ENCODE measurements around the gene MYOZ3. TPM values are rescaled to one million over a fixed set of nuclear protein-coding genes. Genes with fewer than 3 reads are reported as not detected.
A peak's percentile ranks its signal among the peaks of the same experiment; 100 is the strongest.

Gene MYOZ3
- total and polyA plus RNA-seq, 4 donors: 0.03 to 0.09 (median 0.04) TPM; not detected in 1

- TF ChIP-seq EGR1 (IDR thresholded peaks at IDR 0.05; ENCODE audit: low read depth in 2 of 2) (no peak), TAF1 (conservative IDR thresholded peaks at IDR 0.05) (no peak), MAX (IDR thresholded peaks at IDR 0.05) (no peak), RXRA (IDR thresholded peaks at IDR 0.05) (no peak)
These were observed 4.6 kb upstream of the MYOZ3 start (continued) for GRCh38 chr5:150656191-150657132.

DNA sequence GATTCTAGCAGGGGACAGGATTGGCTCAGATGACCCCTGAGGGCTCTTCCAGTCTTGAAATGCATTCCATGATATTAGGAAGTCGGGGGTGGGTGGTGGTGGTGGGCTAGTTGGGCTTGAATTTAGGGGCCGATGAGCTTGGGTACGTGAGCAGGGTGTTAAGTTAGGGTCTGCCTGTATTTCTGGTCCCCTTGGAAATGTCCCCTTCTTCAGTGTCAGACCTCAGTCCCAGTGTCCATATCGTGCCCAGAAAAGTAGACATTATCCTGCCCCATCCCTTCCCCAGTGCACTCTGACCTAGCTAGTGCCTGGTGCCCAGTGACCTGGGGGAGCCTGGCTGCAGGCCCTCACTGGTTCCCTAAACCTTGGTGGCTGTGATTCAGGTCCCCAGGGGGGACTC, 2.9 kb upstream of the MYOZ3 start:
- no peaks in the 10 kb centered on the region for H3K27me3 ChIP-seq (ENCODE audit: control insufficient read depth in 4 of 4, insufficient read depth in 4 of 4, low read length in 3 of 4)
- H3K9me3 ChIP-seq (ENCODE audit: control insufficient read depth in 4 of 4, low read length in 3 of 4): no peaks in the 10 kb centered on the region
- H3K36me3 ChIP-seq (ENCODE audit: control insufficient read depth in 4 of 4, insufficient read depth in 3 of 4, low read depth in 1 of 4, low read length in 3 of 4): peaks cover 0 to 3% (median 0%) of the 10 kb centered on the region in 4 donors
- no peak overlapping the region for H3K4me3 ChIP-seq (ENCODE audit: low read depth in 1 of 3, low read length in 3 of 3)
- DNase-seq (ENCODE audit: low spot score): no peak
- 78% methylated on average over 4 of the region's 4 CpGs for WGBS
- TF ChIP-seq RXRA (IDR thresholded peaks at IDR 0.05) (peak; percentile 27 to 36), HNF4A (conservative IDR thresholded peaks at IDR 0.05) (no peak), SP1 (IDR thresholded peaks at IDR 0.05) (peak; percentile 8), TAF1 (conservative IDR thresholded peaks at IDR 0.05) (no peak), CTCF (IDR thresholded peaks at IDR 0.05; ENCODE audit: low read depth, low read length, missing input control) (no peak), HNF4G (IDR thresholded peaks at IDR 0.05) (no peak), YY1 (IDR thresholded peaks at IDR 0.05) (no peak), MAX (IDR thresholded peaks at IDR 0.05) (no peak)
- TF ChIP-seq, protein P1, sequence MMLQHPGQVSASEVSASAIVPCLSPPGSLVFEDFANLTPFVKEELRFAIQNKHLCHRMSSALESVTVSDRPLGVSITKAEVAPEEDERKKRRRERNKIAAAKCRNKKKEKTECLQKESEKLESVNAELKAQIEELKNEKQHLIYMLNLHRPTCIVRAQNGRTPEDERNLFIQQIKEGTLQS (IDR thresholded peaks at IDR 0.05): no peak
- peaks cover 13 to 23% (median 21%) of the 10 kb centered on the region in 4 donors for H3K4me1 ChIP-seq (ENCODE audit: control insufficient read depth in 4 of 4, insufficient read depth in 4 of 4, low read length in 3 of 4)
- H3K27ac ChIP-seq (ENCODE audit: low read depth in 1 of 2, low read length in 2 of 2): peak overlapping the region in 1 of 2 donors; percentile 37
- no peak overlapping the region for H3K9ac ChIP-seq (ENCODE audit: low read depth in 1 of 2, low read length in 2 of 2)

DNA sequence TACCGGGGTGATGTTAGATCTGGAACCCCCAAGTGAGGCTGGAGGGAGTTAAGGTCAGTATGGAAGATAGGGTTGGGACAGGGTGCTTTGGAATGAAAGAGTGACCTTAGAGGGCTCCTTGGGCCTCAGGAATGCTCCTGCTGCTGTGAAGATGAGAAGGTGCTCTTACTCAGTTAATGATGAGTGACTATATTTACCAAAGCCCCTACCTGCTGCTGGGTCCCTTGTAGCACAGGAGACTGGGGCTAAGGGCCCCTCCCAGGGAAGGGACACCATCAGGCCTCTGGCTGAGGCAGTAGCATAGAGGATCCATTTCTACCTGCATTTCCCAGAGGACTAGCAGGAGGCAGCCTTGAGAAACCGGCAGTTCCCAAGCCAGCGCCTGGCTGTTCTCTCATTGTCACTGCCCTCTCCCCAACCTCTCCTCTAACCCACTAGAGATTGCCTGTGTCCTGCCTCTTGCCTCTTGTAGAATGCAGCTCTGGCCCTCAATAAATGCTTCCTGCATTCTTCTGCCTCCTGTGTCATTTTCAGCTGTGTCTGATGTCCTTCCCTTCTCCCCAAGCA, 2.3 kb upstream of the MYOZ3 start:
- no peak for DNase-seq (ENCODE audit: low spot score)
- no peak for TF ChIP-seq RAD21 (IDR thresholded peaks at IDR 0.05)
- Histone ChIP-seq H3K4me1 (ENCODE audit: control insufficient read depth in 4 of 4, insufficient read depth in 4 of 4, low read length in 3 of 4) (peaks cover 13 to 23% (median 21%) of the 10 kb centered on the region in 4 donors), H3K27ac (ENCODE audit: low read depth in 1 of 2, low read length in 2 of 2) (no peak overlapping the region), H3K27me3 (ENCODE audit: control insufficient read depth in 4 of 4, insufficient read depth in 4 of 4, low read length in 3 of 4) (no peaks in the 10 kb centered on the region), H3K36me3 (ENCODE audit: control insufficient read depth in 4 of 4, insufficient read depth in 3 of 4, low read depth in 1 of 4, low read length in 3 of 4) (no peaks in the 10 kb centered on the region), H3K9me3 (ENCODE audit: control insufficient read depth in 4 of 4, low read length in 3 of 4) (no peaks in the 10 kb centered on the region), H3K9ac (ENCODE audit: low read depth in 1 of 2, low read length in 2 of 2) (no peak overlapping the region), H3K4me3 (ENCODE audit: low read depth in 1 of 3, low read length in 3 of 3) (no peak overlapping the region)
- WGBS: 58% methylated on average over 3 of the region's 3 CpGs

All from liver (tissue), 9 donors.